SU-DHL-6 (cell line): ENCODE results near the gene MT1G.

ENCODE experiments used
- H2AFZ ChIP-seq: fragments of 200-600 bp; sonication (generic); 2 replicates; pipeline ENCODE4 v1.6.1; 2014; ENCODE audit warnings: low read depth, mild to moderate bottlenecking, moderate library complexity, mixed read lengths, antibody characterized with exemption, low read length; ENCODE audit not compliant: severe bottlenecking
- H3F3A ChIP-seq: fragments of 200-600 bp; shearing (Covaris generic); 2 replicates; pipeline ENCODE4 v1.6.0; 2016; ENCODE audit warnings: antibody characterized with exemption, mild to moderate bottlenecking; ENCODE audit not compliant: insufficient read depth
- H3K27ac ChIP-seq: fragments of 200-600 bp; sonication (generic); 2 replicates; pipeline ENCODE4 v1.5.1; 2016; ENCODE audit warnings: low read depth, mild to moderate bottlenecking, low read length, moderate library complexity, mixed read lengths
- H3K27me3 ChIP-seq: fragments of 200-600 bp; sonication (generic), shearing (Covaris generic); 2 replicates; pipeline ENCODE4 v1.6.0; 2014; ENCODE audit warnings: mild to moderate bottlenecking, low read length
- H3K36me3 ChIP-seq: fragments of 200-600 bp; sonication (generic); 2 replicates; pipeline ENCODE4 v1.6.1; 2014; ENCODE audit warnings: mild to moderate bottlenecking, low read length, mixed read lengths
- H3K4me2 ChIP-seq: fragments of 300-600, 200-600 bp; shearing (Covaris generic), sonication (generic); 2 replicates; pipeline ENCODE4 v1.6.0; 2014; ENCODE audit warnings: low read length, low read depth, mild to moderate bottlenecking; ENCODE audit not compliant: poor library complexity, severe bottlenecking
- H3K4me3 ChIP-seq: fragments of 200-600 bp; sonication (generic); 2 replicates; pipeline ENCODE4 v1.5.1; 2014; ENCODE audit warnings: antibody characterized with exemption, low read length, mild to moderate bottlenecking, mixed read lengths; ENCODE audit not compliant: insufficient read depth, poor library complexity, severe bottlenecking
- H3K79me2 ChIP-seq: fragments of 200-600 bp; sonication (generic); 2 replicates; pipeline ENCODE4 v1.6.1; 2014; ENCODE audit warnings: mild to moderate bottlenecking, low read length, moderate library complexity; ENCODE audit not compliant: insufficient read depth
- H3K9ac ChIP-seq: fragments of 200-600 bp; sonication (generic); 2 replicates; pipeline ENCODE4 v1.7.0; 2014; ENCODE audit warnings: mild to moderate bottlenecking, low read length
- H3K9me2 ChIP-seq: fragments of 200-600 bp; sonication (generic); replicated peaks from 2 replicates; pipeline ENCODE4 v1.6.1; 2014; ENCODE audit warnings: low read length; ENCODE audit not compliant: insufficient read depth
- H3K9me3 ChIP-seq: fragments of 200-600 bp; sonication (generic); 2 replicates; pipeline ENCODE4 v1.6.1; 2014; ENCODE audit warnings: low read length, mixed read lengths; ENCODE audit not compliant: insufficient read depth
- H4K20me1 ChIP-seq: fragments of 200-600 bp; sonication (generic); 2 replicates; pipeline ENCODE4 v1.6.1; 2014; ENCODE audit warnings: low read depth, mild to moderate bottlenecking, antibody characterized with exemption, low read length, moderate library complexity, mixed read lengths
- CTCF ChIP-seq: fragments of 200-600 bp; sonication (generic); IDR thresholded peaks from one replicate; pipeline ENCODE4 v1.5.1; 2017; ENCODE audit warnings: antibody characterized with exemption, mild to moderate bottlenecking, low read length, moderate library complexity; ENCODE audit not compliant: insufficient read depth, poor library complexity, severe bottlenecking
- EZH2phosphoT487 ChIP-seq: fragments of 200-600 bp; sonication (generic), shearing (Covaris generic); conservative IDR thresholded peaks from 2 replicates; pipeline ENCODE4 v1.6.1; 2018; ENCODE audit warnings: mild to moderate bottlenecking, antibody characterized with exemption, low read length, moderate library complexity, mixed read lengths

The MT1G gene

GRCh38 chr16:56683424-56684172 is 15.7 kb upstream of the MT1G start:
- H3K4me3 ChIP-seq, result no peak overlapping the region
- H2AFZ ChIP-seq, result no peak overlapping the region

GRCh38 chr16:56682703-56683397 is 15.0 kb upstream of the MT1G start:
- Histone ChIP-seq H3K4me2 (peak overlapping the region; percentile 70), H3K36me3 (no peaks in the 10 kb centered on the region), H3K9me2 (no peaks in the 10 kb centered on the region), H4K20me1 (no peaks in the 10 kb centered on the region), H3F3A (no peaks in the 10 kb centered on the region), H3K79me2 (no peaks in the 10 kb centered on the region), H3K27ac (no peak overlapping the region), H3K9ac (peak overlapping the region; percentile 57), H3K27me3 (no peaks in the 10 kb centered on the region), H3K4me3 (peak overlapping the region; percentile 51), H2AFZ (peak overlapping the region; percentile 78), H3K9me3 (no peaks in the 10 kb centered on the region)
- no peak for TF ChIP-seq CTCF
- no peak for TF ChIP-seq EZH2phosphoT487

More at GRCh38 chr16:56683424-56684172, 15.7 kb upstream of the MT1G start:
- H3K9me2 ChIP-seq, result no peaks in the 10 kb centered on the region
- no peak overlapping the region for H3K4me2 ChIP-seq
- no peaks in the 10 kb centered on the region for H4K20me1 ChIP-seq
- no peaks in the 10 kb centered on the region for H3K9me3 ChIP-seq
- no peak overlapping the region for H3K27ac ChIP-seq
- no peaks in the 10 kb centered on the region for H3K79me2 ChIP-seq
- TF ChIP-seq CTCF (no peak), EZH2phosphoT487 (no peak)
- no peaks in the 10 kb centered on the region for H3F3A ChIP-seq
- H3K27me3 ChIP-seq, result no peaks in the 10 kb centered on the region
- H3K36me3 ChIP-seq, result no peaks in the 10 kb centered on the region
- no peak overlapping the region for H3K9ac ChIP-seq

- Histone ChIP-seq H3K79me2 (no peaks in the 10 kb centered on the region), H3K4me3 (peak within 1 kb of the TSS; percentile 51), H3K27me3 (no peaks in the 10 kb centered on the region), H3K36me3 (no peaks in the 10 kb centered on the region), H3F3A (no peaks in the 10 kb centered on the region), H4K20me1 (no peaks in the 10 kb centered on the region), H2AFZ (peak within 1 kb of the TSS; percentile 78), H3K9ac (peak within 1 kb of the TSS; percentile 57), H3K4me2 (peak within 1 kb of the TSS; percentile 70), H3K9me2 (no peaks in the 10 kb centered on the region), H3K27ac (no peak within 1 kb of the TSS), H3K9me3 (no peaks in the 10 kb centered on the region)
- no peak for TF ChIP-seq EZH2phosphoT487
- TF ChIP-seq CTCF, result no peak
Measured at GRCh38 chr16:56681939-56682702, 14.3 kb upstream of the MT1G start, which contains the start of gene MT1X. TSS of gene MT1X (plus strand) at chr16:56682470. CDS start at chr16:56682541, 71 bp downstream.
